Activated naive CD4-positive, alpha-beta T cell treated with anti-CD3 and anti-CD28 coated beads, Interleukin-2, amount 50 U/mL, for 16 hours (primary cell): ENCODE measurements around the gene FARSA.
"Not testable (repeated sequence)": the region's sequence is repeated elsewhere in the genome, so short reads cannot be mapped to it uniquely, and the experiment has no call there.

Source experiments
- DNase-seq: peaks from one replicate; pipeline ENCODE4 v3.0.0-alpha.2; 2020

FARSA gene

DNA sequence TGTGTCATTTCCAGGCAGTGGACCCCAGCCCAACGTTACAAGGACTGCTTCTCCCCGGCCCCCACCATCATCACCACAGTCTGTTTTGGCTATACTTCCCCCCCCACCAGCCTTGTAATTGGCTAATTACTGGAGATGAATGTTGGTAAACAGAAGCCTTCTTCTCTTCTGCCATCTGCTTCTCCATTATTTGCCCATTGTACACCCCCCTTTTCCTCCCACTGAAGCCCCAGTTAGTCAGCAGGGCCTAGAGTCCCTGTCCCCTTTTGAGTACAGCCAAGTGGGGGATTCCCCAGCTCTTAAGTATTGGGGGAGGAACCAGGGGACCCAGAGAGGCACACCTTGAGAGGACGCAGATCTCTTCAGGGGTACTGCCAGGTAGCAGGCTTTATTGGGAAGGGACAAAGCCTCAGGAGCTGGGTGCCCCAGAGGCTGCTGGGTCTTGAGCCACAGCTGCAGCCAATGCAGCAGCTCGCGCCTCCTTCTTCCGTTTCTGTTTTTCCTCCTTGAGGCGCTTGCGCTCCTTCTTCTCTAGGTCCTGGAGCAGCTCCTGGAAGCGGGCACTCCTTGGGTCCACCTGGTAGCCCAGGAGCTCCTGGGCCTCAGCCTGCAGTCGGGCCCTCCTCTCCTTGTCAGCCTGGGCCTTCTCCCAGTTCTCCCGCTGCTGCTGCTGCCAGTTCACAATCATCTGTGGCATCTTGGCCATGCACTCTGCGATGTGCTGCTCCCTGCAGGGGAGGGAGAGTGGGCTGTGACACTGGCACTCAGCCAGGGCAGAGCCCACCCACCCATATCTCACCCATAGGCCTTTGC lies 20.5 kb upstream of the FARSA start:
- no peak for DNase-seq

DNA sequence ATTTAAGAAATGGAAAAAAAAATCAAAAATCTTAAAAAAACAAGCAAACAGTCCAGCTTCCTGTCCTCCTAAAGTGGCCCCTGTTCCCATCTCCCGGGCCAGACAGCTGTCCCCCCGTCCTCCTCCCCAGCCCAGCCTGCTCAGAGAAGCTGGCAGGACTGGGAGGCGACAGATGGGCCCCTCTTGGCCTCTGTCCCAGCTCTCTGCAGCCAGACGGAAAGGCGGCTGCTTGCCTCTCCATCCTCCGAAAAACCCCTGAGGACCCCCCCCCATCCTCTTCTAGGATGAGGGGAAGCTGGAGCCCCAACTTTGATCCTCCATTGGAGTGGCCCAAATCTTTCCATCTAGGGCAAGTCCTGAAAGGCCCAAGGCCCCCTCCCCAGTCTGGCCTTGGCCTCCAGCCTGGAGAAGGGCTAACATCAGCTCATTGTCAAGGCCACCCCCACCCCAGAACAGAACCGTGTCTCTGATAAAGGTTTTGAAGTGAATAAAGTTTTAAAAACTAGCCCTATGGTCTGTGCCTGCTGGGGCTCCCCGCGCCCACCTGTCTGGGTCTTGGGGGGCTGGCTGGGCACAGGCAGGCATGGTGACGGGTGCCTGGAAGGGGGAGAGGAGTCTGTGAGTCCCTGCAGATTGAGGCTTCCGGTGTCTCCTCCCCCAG lies 19.8 kb upstream of the FARSA start:
- DNase-seq: no peak

DNA sequence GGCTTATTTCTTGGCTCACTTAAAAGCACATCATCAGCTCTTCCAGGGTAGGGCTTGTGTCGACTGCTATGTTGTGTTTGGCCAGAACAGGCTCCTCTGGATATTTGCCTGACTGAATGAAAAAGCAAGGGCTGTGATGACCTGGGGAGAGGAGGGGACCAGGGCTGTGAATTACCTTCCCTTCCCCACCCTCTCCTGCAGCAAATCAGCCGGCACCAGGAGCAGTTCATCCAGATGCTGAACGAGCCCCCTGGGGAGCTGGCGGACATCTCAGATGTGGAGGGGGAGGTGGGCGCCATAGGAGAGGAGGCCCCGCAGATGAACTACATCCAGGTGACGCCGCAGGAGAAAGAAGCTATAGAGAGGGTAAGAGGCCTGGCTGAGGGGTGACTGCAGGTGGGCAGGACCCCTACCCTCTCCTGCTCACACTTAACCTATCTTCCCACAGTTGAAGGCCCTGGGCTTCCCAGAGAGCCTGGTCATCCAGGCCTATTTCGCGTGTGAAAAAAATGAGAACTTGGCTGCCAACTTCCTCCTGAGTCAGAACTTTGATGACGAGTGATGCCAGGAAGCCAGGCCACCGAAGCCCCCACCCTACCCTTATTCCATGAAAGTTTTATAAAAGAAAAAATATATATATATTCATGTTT lies 19.1 kb upstream of the FARSA start:
- no peak for DNase-seq

DNA sequence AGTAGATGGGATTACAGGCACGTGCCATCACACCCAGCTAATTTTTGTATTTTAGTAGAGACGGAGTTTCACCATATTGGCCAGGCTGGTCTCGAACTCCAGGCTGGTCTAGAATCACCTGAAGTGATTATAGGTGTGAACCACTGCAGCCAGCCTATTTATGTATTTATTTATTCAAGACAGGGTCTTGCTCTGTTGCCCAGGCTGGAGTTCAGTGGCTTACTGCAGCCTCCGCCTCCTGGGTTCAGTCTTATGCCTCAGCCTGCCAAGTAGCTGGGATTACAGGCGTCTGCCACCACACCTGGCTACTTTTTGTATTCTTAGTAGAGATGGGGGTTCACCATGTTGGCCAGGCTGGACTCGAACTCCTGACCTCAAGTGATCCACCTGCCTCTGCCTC lies 18.5 kb upstream of the FARSA start:
- not testable (repeated sequence) for DNase-seq

DNA sequence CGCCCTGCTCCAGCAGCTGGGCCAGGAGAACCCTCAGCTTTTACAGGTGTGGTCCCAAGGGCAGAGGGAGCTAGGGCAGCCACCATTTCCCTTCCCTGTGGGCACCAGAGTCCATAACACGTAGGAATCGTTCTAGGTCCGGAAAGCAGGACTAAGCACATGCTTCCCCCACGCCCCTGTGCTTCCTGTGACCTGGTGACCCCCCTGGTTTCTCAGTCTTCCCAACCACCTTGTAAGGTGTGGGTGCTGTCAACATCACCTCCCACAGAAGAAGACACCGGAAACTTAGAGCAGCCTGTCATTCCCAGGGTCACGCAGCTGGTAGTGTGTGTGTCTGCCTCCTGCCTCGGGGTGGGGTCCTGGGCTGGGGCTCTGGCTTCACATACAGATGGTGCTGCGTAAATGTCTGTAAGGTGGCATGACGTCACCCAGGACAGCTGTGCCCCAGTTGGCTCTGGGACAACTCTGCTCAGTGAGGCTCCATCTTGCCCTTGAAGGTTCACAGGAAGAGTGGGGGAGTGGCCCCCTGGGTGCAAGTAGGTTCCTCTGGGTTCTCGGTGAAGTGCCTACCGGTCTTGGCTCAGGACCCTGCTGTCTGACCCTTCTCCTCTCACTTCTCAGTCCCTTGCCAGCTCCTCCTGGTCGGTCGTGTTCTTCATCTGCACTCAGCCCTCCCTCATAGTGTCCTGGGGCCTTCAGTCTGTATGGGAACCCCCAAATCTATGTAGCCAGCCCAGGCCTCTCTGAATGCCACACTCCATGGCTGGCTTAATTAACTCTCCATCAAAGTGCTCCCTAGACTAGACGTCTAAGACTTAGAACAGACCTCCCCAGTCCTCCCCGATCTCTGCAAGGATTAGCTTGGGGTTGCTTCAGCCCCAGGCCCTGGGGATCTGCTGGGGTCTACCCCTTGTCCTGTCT lies 16.1 kb upstream of the FARSA start:
- DNase-seq: no peak

DNA sequence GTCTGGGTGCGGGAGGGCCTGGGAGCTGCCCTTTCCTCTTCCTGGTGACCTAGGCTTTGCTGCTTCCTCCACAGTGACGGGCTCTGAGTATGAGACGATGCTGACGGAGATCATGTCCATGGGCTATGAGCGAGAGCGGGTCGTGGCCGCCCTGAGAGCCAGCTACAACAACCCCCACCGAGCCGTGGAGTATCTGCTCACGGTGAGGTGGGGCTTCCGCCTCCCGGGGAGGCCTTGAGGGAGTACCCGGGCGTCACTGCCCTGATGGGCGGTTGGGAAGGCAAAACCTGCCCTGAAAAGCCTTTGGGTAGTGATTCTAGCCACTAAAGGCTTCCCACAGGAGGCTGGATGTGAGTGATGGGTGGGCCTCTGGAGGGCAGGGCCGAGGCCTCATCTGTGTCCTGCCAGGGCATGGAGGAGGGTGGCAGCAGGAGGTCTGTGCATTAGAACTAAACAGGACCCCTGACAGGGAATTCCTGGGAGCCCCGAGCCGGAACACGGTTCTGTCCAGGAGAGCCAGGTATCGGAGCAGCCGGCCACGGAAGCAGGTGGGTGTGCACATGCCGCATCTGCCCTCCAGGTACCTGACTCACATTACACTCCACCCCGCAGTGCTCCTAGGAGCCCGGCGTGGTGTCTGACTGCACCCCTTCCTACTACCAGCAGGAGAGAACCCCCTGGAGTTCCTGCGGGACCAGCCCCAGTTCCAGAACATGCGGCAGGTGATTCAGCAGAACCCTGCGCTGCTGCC lies 15.3 kb upstream of the FARSA start:
- DNase-seq: no peak

DNA sequence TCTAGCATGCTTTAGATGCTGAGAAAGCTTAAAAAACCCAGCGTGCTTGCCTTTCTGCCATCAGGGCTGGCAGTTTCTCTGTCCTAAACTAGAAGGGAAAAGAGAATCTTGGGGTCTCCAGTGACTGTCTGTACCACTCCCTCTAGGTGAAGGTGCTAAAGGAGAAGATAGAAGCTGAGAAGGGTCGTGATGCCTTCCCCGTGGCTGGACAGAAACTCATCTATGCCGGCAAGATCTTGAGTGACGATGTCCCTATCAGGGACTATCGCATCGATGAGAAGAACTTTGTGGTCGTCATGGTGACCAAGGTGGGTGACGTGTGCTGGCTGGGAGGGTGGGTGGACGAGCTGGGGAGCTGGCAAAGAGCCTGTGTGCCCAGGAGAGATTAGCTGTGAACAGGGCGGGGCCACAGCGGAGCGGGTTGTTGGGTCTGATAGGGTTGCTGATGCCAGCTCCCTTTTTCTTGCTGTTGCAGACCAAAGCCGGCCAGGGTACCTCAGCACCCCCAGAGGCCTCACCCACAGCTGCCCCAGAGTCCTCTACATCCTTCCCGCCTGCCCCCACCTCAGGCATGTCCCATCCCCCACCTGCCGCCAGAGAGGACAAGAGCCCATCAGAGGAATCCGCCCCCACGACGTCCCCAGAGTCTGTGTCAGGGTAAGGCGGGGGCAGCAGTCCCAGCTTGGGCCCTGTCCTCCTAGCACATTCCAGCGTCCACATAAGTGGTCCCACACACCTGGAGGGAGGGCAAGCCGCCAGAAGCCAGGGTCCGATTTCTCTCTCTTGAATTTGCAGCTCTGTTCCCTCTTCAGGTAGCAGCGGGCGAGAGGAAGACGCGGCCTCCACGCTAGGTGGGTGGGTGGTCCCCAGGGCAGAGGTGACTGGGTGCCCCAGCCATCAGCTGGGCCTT lies 14.4 kb upstream of the FARSA start:
- DNase-seq: no peak

DNA sequence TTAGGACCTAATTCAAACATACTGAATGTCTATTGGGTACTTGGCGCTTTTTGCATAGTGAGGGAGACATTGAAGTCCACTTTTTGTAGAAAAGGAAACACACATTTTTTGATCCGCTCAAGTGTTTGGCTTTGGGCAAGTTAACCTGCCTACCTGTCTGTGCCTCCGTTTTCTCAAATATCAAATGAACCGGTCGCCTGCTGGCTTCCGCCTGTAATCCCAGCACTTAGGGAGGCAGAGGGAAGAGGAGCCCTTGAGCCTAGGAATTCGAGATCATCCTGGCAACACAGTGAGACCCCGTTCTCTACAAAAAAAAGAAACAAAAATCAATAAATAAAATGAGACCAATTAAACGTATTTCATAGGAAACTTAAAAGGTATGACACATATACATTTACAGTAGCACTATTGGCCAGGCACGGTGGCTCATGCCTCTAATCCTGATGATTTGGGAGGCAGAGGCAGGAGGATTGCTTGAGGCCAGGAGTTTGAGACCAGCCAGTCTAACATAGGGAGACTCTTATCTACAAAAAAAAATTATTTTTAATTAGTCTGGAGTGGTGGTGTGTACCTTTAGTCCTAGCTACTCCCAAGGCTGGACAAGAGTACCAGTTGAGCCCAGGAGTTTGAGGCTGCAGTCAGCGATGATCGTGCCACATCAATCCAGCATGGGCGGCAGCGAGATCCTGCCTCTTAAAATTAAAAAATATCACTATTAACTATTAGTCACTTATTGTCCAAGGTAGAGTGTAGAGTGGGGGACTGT lies 13.4 kb upstream of the FARSA start:
- DNase-seq: no peak

DNA sequence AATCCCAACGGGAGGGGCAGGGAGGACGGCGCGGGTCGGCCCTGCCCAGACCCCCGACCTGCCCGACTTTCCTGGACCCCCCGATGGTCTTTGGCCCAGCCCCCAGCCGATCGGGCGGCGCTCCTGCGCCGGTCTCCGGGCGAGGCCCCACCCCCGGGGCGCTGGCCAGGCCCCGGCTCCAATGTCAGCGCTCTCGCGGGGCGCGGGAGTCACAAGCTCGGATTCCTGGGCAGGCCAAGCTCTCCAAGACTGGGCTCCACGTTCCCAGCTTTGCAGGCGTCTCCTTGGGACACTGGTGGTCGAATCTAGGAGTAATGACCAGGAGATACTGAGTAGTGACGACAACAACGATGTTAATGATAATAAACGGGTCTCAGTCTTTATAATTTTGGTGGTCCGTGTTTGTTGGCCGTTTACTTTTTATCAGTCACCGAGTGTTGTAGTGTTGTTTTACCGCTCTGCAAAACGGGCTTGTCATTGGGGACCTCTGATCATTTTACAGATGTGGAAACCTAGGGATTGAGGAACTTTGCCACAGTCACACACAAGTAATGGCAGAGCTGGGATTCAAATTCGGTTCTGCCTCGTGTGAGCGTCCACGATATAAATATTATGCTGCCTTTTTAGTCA lies 12.7 kb upstream of the FARSA start:
- DNase-seq: peak; percentile 65

DNA sequence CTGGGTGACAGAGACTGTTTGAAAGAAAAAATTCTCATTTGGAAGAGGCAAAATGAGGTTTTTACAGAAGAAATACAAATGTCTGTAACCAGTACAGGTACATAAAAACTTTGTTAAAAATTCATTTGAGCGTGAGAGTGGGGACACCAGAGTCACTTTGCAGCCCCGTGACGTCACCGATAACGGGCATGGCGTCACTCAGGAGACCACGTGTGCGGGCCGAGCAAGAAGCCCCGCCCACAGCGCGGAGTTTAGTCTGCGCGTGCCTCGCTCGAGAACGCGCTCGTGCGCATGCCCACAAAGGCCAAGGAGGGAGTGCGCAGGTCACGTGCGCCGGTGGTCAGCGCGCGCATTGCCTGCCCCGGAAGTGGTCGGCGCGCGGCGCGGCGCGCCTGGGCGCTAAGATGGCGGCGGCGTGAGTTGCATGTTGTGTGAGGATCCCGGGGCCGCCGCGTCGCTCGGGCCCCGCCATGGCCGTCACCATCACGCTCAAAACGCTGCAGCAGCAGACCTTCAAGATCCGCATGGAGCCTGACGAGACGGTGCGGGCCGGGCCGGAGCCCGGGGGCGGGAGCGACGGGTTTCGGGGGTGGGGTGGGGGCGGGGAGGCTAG lies 12.1 kb upstream of the FARSA start, which contains the start of gene RAD23A:
Gene RAD23A (plus strand): TSS at position 384 of the 613 bp plus-strand sequence. CDS start 87 bp downstream, at position 471.
- DNase-seq: peak; percentile 98

DNA sequence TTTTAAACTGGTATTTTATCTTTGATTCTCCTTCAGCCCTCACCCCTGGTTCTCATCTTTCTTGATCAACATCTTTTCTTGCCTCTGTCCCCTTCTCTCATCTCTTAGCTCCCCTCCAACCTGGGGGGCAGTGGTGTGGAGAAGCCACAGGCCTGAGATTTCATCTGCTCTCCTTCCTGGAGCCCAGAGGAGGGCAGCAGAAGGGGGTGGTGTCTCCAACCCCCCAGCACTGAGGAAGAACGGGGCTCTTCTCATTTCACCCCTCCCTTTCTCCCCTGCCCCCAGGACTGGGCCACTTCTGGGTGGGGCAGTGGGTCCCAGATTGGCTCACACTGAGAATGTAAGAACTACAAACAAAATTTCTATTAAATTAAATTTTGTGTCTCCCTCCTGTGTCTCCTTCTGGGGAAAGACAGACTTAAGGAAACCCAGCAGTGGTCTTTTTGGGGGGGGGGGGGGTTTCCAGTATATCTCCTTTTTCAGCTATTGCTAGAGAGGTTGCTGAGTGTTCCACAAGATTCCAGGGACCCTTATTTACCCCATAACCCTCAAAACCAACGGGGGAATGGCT lies 10.7 kb upstream of the FARSA start:
- DNase-seq: no peak

DNA sequence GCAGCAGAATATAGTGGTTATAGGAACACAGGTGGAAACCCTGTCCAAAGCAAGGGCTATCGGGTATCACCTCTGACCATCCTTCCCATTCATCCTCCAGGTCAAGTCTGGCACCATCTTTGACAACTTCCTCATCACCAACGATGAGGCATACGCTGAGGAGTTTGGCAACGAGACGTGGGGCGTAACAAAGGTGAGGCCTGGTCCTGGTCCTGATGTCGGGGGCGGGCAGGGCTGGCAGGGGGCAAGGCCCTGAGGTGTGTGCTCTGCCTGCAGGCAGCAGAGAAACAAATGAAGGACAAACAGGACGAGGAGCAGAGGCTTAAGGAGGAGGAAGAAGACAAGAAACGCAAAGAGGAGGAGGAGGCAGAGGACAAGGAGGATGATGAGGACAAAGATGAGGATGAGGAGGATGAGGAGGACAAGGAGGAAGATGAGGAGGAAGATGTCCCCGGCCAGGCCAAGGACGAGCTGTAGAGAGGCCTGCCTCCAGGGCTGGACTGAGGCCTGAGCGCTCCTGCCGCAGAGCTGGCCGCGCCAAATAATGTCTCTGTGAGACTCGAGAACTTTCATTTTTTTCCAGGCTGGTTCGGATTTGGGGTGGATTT lies 10.0 kb upstream of the FARSA start:
- DNase-seq: no peak

DNA sequence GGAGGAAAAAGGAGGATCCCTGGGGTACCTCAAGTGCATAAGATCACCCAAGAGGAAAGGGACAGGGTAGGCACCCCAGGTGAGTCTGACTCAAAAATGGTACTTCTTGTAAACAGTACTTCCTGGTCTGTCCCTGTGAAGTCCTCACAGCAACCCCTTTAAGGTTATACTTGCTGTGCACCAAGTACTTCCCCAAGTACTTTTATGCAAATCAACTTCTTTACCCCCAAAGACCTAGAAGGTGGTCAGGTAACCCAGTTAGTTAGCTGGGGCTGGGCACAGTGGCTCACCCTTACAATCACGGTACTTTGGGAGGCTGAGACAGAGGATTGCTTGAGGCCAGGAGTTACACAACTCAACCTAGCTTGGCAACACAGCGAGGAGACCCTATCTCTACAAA lies 7.4 kb upstream of the FARSA start:
- DNase-seq: no peak

DNA sequence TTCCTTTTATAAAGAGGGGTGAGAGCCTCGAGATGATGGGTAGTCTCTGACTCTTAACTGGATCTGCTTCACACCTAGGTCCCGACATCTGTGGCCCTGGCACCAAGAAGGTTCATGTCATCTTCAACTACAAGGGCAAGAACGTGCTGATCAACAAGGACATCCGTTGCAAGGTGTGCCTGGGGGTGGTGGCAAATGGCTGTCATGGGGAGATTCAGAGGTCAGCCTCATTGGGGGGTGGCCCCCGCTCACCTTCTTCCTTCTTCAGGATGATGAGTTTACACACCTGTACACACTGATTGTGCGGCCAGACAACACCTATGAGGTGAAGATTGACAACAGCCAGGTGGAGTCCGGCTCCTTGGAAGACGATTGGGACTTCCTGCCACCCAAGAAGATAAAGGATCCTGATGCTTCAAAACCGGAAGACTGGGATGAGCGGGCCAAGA lies 6.5 kb upstream of the FARSA start:
- no peak for DNase-seq

DNA sequence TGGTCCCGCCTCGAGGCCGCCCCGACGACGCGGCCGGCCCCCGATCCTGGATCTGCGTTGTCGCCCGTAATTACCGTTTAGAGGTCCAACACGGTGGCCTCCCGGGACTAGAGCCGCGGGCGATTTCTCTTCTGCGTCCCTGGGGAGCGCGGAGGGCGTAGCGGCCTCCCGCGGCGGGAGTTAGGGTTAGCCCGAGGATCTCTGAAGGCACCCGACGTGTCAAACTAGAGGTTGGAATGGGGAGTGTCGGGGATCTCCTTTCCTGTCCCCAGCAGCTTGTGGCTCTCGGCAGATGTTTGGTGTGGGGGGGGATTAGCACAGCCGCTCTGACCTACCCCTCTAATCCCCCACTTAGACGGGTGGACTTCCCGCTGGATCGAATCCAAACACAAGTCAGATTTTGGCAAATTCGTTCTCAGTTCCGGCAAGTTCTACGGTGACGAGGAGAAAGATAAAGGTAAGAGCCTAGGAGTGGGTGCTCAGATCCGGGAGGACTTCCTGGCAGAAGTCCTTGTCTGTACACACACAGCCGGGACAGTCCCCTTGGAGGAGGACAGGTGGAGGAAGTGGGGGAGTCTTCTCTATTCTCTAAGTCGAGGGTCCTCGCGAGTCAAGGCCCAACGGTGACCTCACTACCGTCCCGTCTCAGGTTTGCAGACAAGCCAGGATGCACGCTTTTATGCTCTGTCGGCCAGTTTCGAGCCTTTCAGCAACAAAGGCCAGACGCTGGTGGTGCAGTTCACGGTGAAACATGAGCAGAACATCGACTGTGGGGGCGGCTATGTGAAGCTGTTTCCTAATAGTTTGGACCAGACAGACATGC lies 5.5 kb upstream of the FARSA start:
- peak; percentile 45 for DNase-seq

DNA sequence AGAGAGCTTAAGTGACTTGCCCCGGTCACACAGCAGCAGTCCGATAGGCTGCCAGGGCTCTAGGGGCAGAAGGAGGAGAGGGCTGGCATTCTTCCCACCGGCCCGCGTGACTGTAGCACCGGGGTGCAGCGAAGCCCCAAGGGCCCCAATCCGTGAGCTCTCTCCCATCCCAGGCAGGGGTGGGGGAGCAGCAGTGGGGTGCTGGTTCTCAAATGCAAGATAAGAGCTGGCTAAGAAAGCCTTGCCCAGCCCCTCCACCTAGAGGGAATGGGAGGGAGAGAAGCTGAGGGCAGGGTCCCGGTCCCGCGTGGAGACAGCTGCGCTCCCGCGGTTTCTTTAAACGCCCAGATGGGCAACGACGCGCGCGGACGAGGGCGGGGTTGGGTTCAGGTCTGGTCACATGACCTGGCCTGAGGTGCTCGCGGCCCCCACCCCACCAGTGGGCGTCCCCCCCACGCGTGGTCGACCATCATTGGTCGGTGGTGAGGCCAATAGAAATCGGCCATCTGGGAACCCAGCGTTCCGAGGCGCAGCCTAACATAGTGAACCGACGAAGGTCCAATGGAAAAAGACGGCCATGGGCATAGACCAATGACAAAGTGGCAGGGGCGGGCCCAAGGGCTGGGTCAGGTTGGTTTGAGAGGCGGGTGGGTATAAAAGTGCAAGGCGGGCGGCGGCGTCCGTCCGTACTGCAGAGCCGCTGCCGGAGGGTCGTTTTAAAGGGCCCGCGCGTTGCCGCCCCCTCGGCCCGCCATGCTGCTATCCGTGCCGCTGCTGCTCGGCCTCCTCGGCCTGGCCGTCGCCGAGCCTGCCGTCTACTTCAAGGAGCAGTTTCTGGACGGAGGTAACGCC lies 4.6 kb upstream of the FARSA start, which contains the start of gene CALR:
Gene CALR (plus strand): TSS at position 683 of the 852 bp plus-strand sequence. CDS start 71 bp downstream, at position 754.
- peak; percentile 99 for DNase-seq
